Stimulated activated naive CD8-positive, alpha-beta T cell treated with anti-CD3 and anti-CD28 coated beads, Interleukin-15, amount 100 ng/mL, for 72 hours (primary cell): ENCODE results near the gene PIAS4.
"Not testable (repeated sequence)": the region's sequence is repeated elsewhere in the genome, so short reads cannot be mapped to it uniquely, and the experiment has no call there.

Source experiments
- ATAC-seq: fragments of 150-1000 bp; cut with Tn5 transposase; 2 replicates; pipeline ENCODE4 v1.10.0; 2021; ENCODE audit warnings: mild to moderate bottlenecking, moderate library complexity
- DNase-seq, 2 donors: peaks; one replicate each; pipeline ENCODE4 v3.0.0; 2021 to 2022
- H3K27ac Mint-ChIP-seq, 2 donors: one replicate each; pipeline ENCODE4 v1.8.0; 2022; ENCODE audit warnings: mild to moderate bottlenecking in 2 of 2, mixed read lengths in 2 of 2, moderate library complexity in 2 of 2
- H3K27me3 Mint-ChIP-seq: one replicate; pipeline ENCODE4 v1.8.0; 2022; ENCODE audit warnings: mixed read lengths
- H3K4me1 Mint-ChIP-seq: one replicate; pipeline ENCODE4 v1.8.0; 2022; ENCODE audit warnings: mild to moderate bottlenecking, mixed read lengths
- H3K4me3 Mint-ChIP-seq, 2 donors: one replicate each; pipeline ENCODE4 v1.8.0; 2022; ENCODE audit warnings: mild to moderate bottlenecking in 2 of 2, mixed read lengths in 2 of 2, moderate library complexity in 1 of 2
- H3K9me3 Mint-ChIP-seq, 2 donors: one replicate each; pipeline ENCODE4 v1.8.0; 2022; ENCODE audit warnings: mixed read lengths in 2 of 2

PIAS4 gene

GRCh38 chr19:3983542-3983914, 24.0 kb upstream of the PIAS4 start:
- Mint-ChIP-seq H3K27ac (peak overlapping the region; percentile 98 to 99), H3K27me3 (no peaks in the 10 kb centered on the region), H3K4me1 (peaks cover 87% of the 10 kb centered on the region), H3K4me3 (peak overlapping the region; percentile 93 to 98), H3K9me3 (no peaks in the 10 kb centered on the region)
- no peak for DNase-seq
- no peak for ATAC-seq

- ATAC-seq = no peak
- Mint-ChIP-seq H3K27me3 (no peaks in the 10 kb centered on the region), H3K9me3 (no peaks in the 10 kb centered on the region), H3K4me1 (peaks cover 85% of the 10 kb centered on the region), H3K27ac (peak overlapping the region; percentile 98 to 99), H3K4me3 (peak overlapping the region; percentile 93 to 98)
- peak in 1 of 2 donors; percentile 27 for DNase-seq
Observed at GRCh38 chr19:3983936-3984583, 23.5 kb upstream of the PIAS4 start.

- Mint-ChIP-seq H3K27me3 (no peaks in the 10 kb centered on the region), H3K9me3 (no peaks in the 10 kb centered on the region), H3K27ac (peak overlapping the region; percentile 98 to 99), H3K4me3 (peak overlapping the region; percentile 93 to 98), H3K4me1 (peaks cover 80% of the 10 kb centered on the region)
- ATAC-seq = no peak
- DNase-seq = no peak
Observed at GRCh38 chr19:3984584-3984907, 23.0 kb upstream of the PIAS4 start.

DNA sequence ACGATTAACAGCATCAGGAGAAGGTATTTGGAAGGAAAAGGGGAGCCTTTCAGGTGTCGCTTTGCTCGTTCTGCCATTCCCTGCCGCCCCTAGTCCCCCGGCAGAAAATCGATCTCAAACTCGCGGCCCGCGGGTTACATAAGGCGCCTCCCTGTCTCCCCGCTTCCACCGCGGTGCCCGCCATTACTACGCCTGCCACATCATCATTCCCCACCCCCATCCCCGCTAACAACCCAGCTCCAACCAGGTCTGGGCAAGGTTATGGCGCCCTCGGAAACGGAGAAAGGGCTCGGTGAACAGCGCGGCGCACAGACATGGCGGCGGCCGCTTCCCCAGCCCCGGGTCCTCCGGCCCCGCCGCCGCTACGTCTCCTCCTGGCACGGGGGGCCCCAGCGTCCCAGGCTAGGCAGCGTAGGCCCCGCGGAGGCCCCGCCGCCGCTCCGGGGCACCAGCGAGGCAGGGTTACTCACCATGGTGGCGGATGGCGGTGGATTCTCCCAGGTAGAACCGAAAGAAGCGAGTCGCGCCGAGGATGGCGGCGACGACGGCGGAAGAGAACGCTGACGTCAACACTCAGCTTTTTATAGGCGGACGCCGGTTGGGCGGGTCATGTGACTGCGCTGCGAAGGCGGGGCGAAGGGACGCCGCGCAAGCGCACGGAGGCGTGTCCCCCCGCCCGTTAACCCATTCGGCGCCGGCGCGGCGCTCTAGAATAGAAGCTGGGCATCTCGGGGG, 22.5 kb upstream of the PIAS4 start, which contains the start of gene EEF2:
Gene EEF2, minus strand, starts transcription at position 556 of the 735 bp plus-strand sequence. Its CDS starts 83 bp downstream, at position 473.
- H3K9me3 Mint-ChIP-seq = no peaks in the 10 kb centered on the region
- H3K27ac Mint-ChIP-seq = peak within 1 kb of the TSS; percentile 98 to 99
- H3K4me1 Mint-ChIP-seq = peaks cover 75% of the 10 kb centered on the region

GRCh38 chr19:3985643-3986259, 21.8 kb upstream of the PIAS4 start:
- DNase-seq = no peak
- no peak for ATAC-seq
- peak overlapping the region; percentile 98 to 99 for H3K27ac Mint-ChIP-seq
- H3K4me3 Mint-ChIP-seq = peak overlapping the region; percentile 93 to 98
- H3K27me3 Mint-ChIP-seq = no peaks in the 10 kb centered on the region
- peaks cover 74% of the 10 kb centered on the region for H3K4me1 Mint-ChIP-seq
- peaks cover 2 to 4% of the 10 kb centered on the region in 2 donors for H3K9me3 Mint-ChIP-seq

More for the DNA sequence above, 22.5 kb upstream of the PIAS4 start, which contains the start of gene EEF2:
- Mint-ChIP-seq H3K27me3 (no peaks in the 10 kb centered on the region), H3K4me3 (peak within 1 kb of the TSS; percentile 93 to 98)
- DNase-seq (peak; percentile 91 to 93), ATAC-seq (peak; percentile 57)

- peak overlapping the region; percentile 93 to 98 for H3K4me3 Mint-ChIP-seq
- no peaks in the 10 kb centered on the region for H3K27me3 Mint-ChIP-seq
- peak overlapping the region; percentile 98 to 99 for H3K27ac Mint-ChIP-seq
- ATAC-seq (peak; percentile 45), DNase-seq (peak; percentile 63 to 67)
- peaks cover 6 to 8% of the 10 kb centered on the region in 2 donors for H3K9me3 Mint-ChIP-seq
- H3K4me1 Mint-ChIP-seq = peaks cover 70% of the 10 kb centered on the region
Observed at GRCh38 chr19:3986260-3987041, 21.1 kb upstream of the PIAS4 start.

DNA sequence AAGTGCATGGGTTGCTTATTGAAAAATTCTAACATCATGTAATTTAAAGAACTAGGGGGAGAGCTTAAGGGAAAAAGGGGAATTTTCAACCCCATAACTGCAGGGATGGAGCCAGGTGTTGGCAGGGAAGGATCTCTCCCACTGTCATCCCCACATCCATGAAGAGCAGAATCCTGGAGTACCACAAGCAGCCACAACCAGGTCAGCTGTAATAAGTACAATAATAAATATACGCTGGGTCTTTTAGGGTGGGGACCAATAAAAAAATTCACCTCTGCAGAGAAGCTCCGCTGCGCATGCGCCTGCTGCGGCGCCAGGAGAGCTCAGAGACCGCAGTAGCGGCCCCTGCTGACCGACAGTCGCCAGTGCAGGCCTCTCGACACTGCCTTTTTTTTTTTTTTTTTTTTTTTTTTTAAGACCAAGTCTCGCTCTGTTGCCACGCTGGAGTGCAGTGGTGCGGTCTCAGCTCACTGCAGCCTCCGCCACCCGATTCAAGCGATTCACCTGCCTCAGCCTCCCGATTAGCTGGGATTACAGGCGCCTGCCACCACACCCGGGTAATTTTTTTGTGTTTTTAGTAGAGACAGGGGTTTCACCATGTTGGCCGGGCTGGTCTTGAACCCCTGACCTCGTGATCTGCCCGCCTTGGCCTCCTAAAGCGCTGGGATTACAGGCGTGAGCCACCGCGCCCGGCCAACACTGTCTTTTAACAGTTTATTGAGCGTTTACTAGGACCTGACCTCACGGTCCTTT, 19.7 kb upstream of the PIAS4 start:
- peaks cover 57% of the 10 kb centered on the region for H3K4me1 Mint-ChIP-seq
- H3K9me3 Mint-ChIP-seq = peaks cover 6 to 8% of the 10 kb centered on the region in 2 donors
- peak; percentile 85 to 90 for DNase-seq
- no peaks in the 10 kb centered on the region for H3K27me3 Mint-ChIP-seq
- peak; percentile 41 for ATAC-seq
- peak overlapping the region; percentile 88 to 93 for H3K4me3 Mint-ChIP-seq
- H3K27ac Mint-ChIP-seq = peak overlapping the region; percentile 69 to 96

- Mint-ChIP-seq H3K4me3 (peak overlapping the region; percentile 62 to 72), H3K9me3 (peaks cover 6 to 8% of the 10 kb centered on the region in 2 donors), H3K27ac (peak overlapping the region; percentile 77 to 89), H3K27me3 (no peaks in the 10 kb centered on the region), H3K4me1 (peaks cover 32% of the 10 kb centered on the region)
- DNase-seq = no peak
- ATAC-seq = no peak
Observed at GRCh38 chr19:3990815-3991117, 16.8 kb upstream of the PIAS4 start.

- Mint-ChIP-seq H3K4me1 (peaks cover 5% of the 10 kb centered on the region), H3K27me3 (no peaks in the 10 kb centered on the region), H3K9me3 (peaks cover 5 to 6% of the 10 kb centered on the region in 2 donors), H3K4me3 (no peak overlapping the region), H3K27ac (no peak overlapping the region)
- ATAC-seq = no peak
- DNase-seq = no peak
Observed at GRCh38 chr19:3995607-3996006, 11.9 kb upstream of the PIAS4 start.

DNA sequence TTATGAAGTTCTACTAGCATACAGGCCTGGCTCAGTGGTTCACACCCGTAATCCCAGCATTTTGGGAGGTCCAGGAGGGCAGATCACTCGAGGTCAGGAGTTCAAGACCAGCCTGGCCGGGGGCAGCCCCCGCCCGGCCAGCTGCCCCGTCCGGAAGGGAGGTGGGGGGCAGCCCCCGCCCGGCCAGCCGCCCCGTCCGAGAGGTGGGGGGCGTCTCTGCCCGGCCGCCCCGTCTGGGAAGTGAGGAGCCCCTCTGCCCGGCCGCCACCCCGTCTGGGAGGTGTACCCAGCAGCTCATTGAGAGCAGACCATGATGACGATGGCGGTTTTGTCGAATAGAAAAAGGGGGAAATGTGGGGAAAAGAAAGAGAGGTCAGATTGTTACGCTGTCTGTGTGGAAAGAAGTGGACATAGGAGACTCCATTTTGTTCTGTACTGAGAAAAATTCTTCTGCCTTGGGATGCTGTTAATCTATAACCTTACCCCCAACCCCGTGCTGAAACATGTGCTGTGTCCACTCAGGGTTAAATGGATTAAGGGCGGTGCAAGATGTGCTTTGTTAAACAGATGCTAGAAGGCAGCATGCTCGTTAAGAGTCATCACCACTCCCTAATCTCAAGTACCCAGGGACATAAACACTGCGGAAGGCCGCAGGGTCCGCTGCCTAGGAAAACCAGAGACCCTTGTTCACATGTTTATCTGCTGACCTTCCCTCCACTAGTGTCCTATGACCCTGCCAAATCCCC, 8.7 kb upstream of the PIAS4 start:
- H3K27me3 Mint-ChIP-seq, H3K4me1 Mint-ChIP-seq, ATAC-seq, H3K9me3 Mint-ChIP-seq, H3K4me3 Mint-ChIP-seq, H3K27ac Mint-ChIP-seq, DNase-seq: not testable (repeated sequence)

GRCh38 chr19:4000798-4001197, 6.7 kb upstream of the PIAS4 start:
- not testable (repeated sequence) for H3K4me1 Mint-ChIP-seq, DNase-seq, ATAC-seq, H3K9me3 Mint-ChIP-seq, H3K27ac Mint-ChIP-seq, H3K4me3 Mint-ChIP-seq, H3K27me3 Mint-ChIP-seq

DNA sequence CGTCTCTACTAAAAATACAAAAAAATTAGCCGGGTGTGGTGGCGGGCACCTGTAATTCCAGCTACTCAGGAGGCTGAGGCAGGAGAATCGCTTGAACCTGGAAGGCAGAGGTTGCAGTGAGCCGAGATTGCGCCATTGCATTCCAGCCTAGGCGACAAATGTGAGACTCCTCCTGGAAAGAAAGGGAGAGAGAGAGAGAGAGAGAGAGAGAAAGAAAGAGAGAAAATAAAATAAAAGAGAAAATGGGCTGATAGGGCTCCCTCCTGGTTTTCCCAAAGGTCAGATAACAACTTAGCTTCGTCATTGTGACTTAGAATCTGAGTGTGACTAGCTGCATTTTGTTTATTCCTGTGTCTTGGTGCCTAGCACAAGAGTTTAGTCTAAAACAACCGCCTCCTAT, 2.1 kb upstream of the PIAS4 start:
- not testable (repeated sequence) for H3K27me3 Mint-ChIP-seq, DNase-seq, ATAC-seq, H3K4me3 Mint-ChIP-seq, H3K9me3 Mint-ChIP-seq
- Mint-ChIP-seq H3K4me1 (peaks cover 20% of the 10 kb centered on the region), H3K27ac (peak overlapping the region in 1 of 2 donors; percentile 89)

DNA sequence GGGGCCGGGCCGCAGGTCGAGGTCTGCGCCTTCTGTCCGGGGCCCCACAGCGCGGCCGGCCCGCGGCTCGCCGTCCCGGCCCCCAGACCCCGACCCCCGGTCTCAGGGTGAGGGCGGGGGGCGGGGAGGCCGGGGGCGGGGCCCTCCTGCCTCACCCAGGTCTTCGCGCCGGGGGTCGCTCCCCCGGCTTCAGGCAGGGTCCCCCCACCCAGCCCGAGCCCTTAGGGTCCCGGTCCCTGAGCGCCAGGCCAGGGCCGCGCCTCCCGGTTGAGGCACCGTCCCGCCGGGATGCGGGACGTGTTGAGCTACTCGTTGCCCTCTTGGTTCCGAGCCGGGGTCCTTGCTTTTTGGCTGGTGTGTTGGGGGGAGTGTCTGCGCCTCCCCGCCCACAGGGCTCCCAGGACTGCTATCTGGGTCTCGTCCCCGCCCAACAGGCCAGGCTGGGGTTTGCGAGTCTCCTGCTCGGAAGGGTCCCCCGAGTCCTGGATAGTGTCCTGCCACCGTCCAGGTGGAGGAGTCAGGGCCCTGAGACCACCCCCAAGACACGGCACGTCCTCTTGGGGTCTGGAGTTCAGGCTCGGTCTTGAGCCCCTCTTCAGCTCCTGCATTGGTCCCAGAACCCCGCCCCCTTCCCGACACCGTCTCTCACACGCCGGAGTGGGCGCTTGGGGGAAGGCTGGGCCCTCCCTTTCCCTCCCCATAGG, 452 bp downstream of the PIAS4 start:
- Mint-ChIP-seq H3K9me3 (no peaks in the 10 kb centered on the region), H3K4me1 (peaks cover 38% of the 10 kb centered on the region), H3K27me3 (no peaks in the 10 kb centered on the region), H3K27ac (peak overlapping the region; percentile 84 to 85), H3K4me3 (peak overlapping the region; percentile 89 to 91)
- ATAC-seq (peak; percentile 13), DNase-seq (peak; percentile 12 to 28)
